Measurements from ENCODE around the gene OTP.
A peak's percentile ranks its signal among the peaks of the same experiment; 100 is the strongest.

DNA sequence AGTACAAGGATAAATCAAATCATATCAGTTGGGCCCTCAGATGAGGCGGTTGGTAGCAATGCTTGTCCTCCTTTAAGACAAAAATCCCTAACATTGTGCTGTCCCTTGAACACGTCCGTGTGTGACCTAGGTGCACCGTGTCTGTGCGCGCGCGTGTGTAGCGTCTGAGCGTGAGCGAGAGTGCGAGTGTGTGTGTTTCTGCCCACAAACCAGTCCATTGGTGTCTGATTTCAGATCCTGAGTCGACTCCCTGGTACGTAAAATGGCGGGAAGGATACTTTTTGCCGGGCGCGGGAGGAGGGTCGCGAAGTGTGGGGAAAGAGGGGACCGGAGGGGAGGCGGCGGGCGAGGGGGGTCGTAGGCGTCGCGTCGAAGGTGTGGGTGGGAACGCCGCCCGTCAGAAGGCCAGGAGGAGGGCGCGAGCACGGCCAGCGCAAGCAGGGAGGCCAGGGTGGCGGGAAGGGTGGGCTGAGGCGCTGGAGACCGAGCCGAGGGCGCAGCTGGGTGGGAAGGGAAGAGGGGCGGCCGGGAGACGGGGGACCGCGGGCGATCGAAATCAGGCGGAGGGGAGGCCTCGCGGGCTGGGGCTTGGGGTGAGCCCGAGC, 8.9 kb downstream of the OTP start:
- peak; percentile 15 for TF ChIP-seq EZH2phosphoT487 (IDR thresholded peaks at IDR 0.05)
- TF ChIP-seq, protein P1, sequence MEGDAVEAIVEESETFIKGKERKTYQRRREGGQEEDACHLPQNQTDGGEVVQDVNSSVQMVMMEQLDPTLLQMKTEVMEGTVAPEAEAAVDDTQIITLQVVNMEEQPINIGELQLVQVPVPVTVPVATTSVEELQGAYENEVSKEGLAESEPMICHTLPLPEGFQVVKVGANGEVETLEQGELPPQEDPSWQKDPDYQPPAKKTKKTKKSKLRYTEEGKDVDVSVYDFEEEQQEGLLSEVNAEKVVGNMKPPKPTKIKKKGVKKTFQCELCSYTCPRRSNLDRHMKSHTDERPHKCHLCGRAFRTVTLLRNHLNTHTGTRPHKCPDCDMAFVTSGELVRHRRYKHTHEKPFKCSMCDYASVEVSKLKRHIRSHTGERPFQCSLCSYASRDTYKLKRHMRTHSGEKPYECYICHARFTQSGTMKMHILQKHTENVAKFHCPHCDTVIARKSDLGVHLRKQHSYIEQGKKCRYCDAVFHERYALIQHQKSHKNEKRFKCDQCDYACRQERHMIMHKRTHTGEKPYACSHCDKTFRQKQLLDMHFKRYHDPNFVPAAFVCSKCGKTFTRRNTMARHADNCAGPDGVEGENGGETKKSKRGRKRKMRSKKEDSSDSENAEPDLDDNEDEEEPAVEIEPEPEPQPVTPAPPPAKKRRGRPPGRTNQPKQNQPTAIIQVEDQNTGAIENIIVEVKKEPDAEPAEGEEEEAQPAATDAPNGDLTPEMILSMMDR (IDR thresholded peaks at IDR 0.05), result no peak

All from neural progenitor cell (in vitro differentiated cells).